Suprapubic skin (tissue), 4 donors: Measurements from ENCODE around the gene TEP1. TPM values are rescaled to one million over a fixed set of nuclear protein-coding genes. Genes with fewer than 3 reads are reported as not detected.

Source experiments
- DNase-seq, 2 donors: peaks; one replicate each; pipeline ENCODE4 v3.0.0-alpha.2; 2019; ENCODE audit warnings: low spot score in 2 of 2
- H3K27ac ChIP-seq: fragments of 200-600 bp; sonication (generic); one replicate; pipeline ENCODE4 v1.5.1; 2019
- H3K27me3 ChIP-seq: fragments of 200-600 bp; sonication (generic); one replicate; pipeline ENCODE4 v1.5.1; 2019
- H3K36me3 ChIP-seq: fragments of 200-600 bp; sonication (generic); one replicate; pipeline ENCODE4 v1.5.1; 2019
- H3K4me1 ChIP-seq: fragments of 200-600 bp; sonication (generic); one replicate; pipeline ENCODE4 v1.5.1; 2019
- H3K4me3 ChIP-seq: fragments of 200-600 bp; sonication (generic); one replicate; pipeline ENCODE4 v1.5.1; 2019; ENCODE audit warnings: mild to moderate bottlenecking
- H3K9me3 ChIP-seq: fragments of 200-600 bp; sonication (generic); one replicate; pipeline ENCODE4 v1.5.1; 2019
- EP300 ChIP-seq: sonication (generic); formaldehyde crosslinking; IDR thresholded peaks from one replicate; pipeline ENCODE4 v1.6.1; 2017; ENCODE audit warnings: antibody characterized with exemption
- POLR2A ChIP-seq, 2 donors: fragments of 450-650 bp; IDR thresholded peaks; one replicate each; pipeline ENCODE4 v1.6.1; 2017; ENCODE audit warnings: antibody characterized with exemption in 2 of 2, mild to moderate bottlenecking in 2 of 2, moderate library complexity in 2 of 2
- POLR2AphosphoS5 ChIP-seq, 3 donors: sonication (generic); formaldehyde crosslinking; IDR thresholded peaks; one replicate each; pipeline ENCODE4 v1.6.1; 2017; ENCODE audit warnings: antibody characterized with exemption in 3 of 3
- WGBS: methylation state at CpG from one replicate; pipeline ENCODE4 v1.1.5; 2018; 5-methylcytosine and 5-hydroxymethylcytosine counted together
- total RNA-seq, 4 donors: library from RNA; depleted of rRNA; stranded (reverse); fragments of >200 nt; gene quantifications; one replicate each; pipeline ENCODE4 v1.1.0, GENCODE V29; 2016
- TF ChIP-seq, protein P1 (sequence below), 2 donors: fragments of 200-600 bp in 1 of 2; fragments of 450-650 bp in 1 of 2; sonication (generic) in 1 of 2; IDR thresholded peaks; one replicate each; pipeline ENCODE4 v1.5.1; 2016 to 2019; ENCODE audit warnings: antibody characterized with exemption in 2 of 2, mild to moderate bottlenecking in 1 of 2, moderate library complexity in 1 of 2

TEP1 gene
- total RNA-seq, 4 donors from 2014 or later, result 16.3 to 34.0 (median 25.1) TPM

GRCh38 chr14:20441461-20441860 lies 28.2 kb upstream of the TEP1 start:
- DNase-seq, result no peak
- Histone ChIP-seq H3K9me3 (no peaks in the 10 kb centered on the region), H3K4me1 (peaks cover 2% of the 10 kb centered on the region), H3K27me3 (no peaks in the 10 kb centered on the region), H3K36me3 (peaks cover 14% of the 10 kb centered on the region), H3K4me3 (no peak overlapping the region), H3K27ac (no peak overlapping the region)
- WGBS, result 88% methylated on average over 2 of the region's 2 CpGs
- TF ChIP-seq, protein P1, sequence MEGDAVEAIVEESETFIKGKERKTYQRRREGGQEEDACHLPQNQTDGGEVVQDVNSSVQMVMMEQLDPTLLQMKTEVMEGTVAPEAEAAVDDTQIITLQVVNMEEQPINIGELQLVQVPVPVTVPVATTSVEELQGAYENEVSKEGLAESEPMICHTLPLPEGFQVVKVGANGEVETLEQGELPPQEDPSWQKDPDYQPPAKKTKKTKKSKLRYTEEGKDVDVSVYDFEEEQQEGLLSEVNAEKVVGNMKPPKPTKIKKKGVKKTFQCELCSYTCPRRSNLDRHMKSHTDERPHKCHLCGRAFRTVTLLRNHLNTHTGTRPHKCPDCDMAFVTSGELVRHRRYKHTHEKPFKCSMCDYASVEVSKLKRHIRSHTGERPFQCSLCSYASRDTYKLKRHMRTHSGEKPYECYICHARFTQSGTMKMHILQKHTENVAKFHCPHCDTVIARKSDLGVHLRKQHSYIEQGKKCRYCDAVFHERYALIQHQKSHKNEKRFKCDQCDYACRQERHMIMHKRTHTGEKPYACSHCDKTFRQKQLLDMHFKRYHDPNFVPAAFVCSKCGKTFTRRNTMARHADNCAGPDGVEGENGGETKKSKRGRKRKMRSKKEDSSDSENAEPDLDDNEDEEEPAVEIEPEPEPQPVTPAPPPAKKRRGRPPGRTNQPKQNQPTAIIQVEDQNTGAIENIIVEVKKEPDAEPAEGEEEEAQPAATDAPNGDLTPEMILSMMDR (IDR thresholded peaks at IDR 0.05), result no peak
- TF ChIP-seq EP300 (no peak), POLR2AphosphoS5 (IDR thresholded peaks at IDR 0.05) (no peak), POLR2A (IDR thresholded peaks at IDR 0.05) (no peak)

- Histone ChIP-seq H3K9me3 (no peaks in the 10 kb centered on the region), H3K4me3 (no peak overlapping the region), H3K27ac (no peak overlapping the region), H3K27me3 (peaks cover 6% of the 10 kb centered on the region), H3K36me3 (peaks cover 9% of the 10 kb centered on the region), H3K4me1 (peaks cover 2% of the 10 kb centered on the region)
- TF ChIP-seq, protein P1 (IDR thresholded peaks at IDR 0.05), result no peak
- 71% methylated on average over 5 of the region's 5 CpGs for WGBS
- DNase-seq, result no peak
These were observed 27.6 kb upstream of the TEP1 start for GRCh38 chr14:20440882-20441281.

DNA sequence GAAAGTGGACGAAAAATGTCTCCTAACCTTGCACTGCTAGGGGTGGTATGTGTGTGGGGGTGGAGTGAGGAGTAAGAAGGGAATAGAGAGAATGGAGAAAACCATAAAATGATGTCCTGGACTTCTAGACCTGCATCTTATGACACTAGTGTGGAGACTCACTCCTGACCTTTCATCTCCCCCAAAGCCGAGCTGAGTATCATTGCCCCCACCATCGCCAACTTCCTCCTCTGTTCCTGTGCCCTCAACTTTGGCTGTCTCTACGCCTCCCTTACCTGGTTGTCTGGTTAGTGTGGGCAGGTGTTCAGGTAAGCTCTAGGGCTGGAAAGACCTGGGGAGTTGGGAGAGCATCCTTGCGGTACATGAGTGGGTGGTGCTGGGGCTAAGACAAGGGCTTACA lies 27.2 kb upstream of the TEP1 start:
- TF ChIP-seq, protein P1 (IDR thresholded peaks at IDR 0.05), result no peak
- no peak for TF ChIP-seq EP300
- no peak for TF ChIP-seq POLR2AphosphoS5 (IDR thresholded peaks at IDR 0.05)
- no peak for TF ChIP-seq POLR2A (IDR thresholded peaks at IDR 0.05)
- no peak overlapping the region for H3K4me3 ChIP-seq
- 92% methylated on average over 5 of the region's 5 CpGs for WGBS
- H3K9me3 ChIP-seq, result no peaks in the 10 kb centered on the region
- H3K4me1 ChIP-seq, result peaks cover 4% of the 10 kb centered on the region
- H3K27me3 ChIP-seq, result peaks cover 7% of the 10 kb centered on the region
- H3K36me3 ChIP-seq, result peaks cover 4% of the 10 kb centered on the region
- no peak for DNase-seq
- H3K27ac ChIP-seq, result no peak overlapping the region

DNA sequence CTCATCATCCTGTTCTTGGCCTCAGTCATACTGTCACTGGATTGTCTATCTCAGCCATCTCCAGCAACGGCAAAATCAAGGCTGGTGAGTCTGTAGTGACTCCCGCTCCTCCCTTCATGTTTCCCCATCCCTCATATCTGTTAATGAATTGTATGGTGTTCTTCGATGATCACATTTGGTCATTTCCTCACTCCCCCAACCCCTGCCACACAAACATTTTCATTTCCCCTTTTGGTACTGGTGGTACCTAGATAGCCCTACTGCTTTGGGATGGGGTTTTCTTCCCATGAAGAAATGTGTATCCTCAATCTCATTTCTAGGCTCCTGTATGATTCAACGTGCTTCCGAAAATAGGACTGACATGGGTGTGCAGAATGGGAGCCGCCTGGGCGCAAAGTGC lies 25.4 kb upstream of the TEP1 start:
- Histone ChIP-seq H3K36me3 (no peaks in the 10 kb centered on the region), H3K27ac (no peak overlapping the region), H3K4me1 (peaks cover 9% of the 10 kb centered on the region), H3K9me3 (no peaks in the 10 kb centered on the region), H3K4me3 (no peak overlapping the region), H3K27me3 (peaks cover 11% of the 10 kb centered on the region)
- WGBS, result 88% methylated on average over 7 of the region's 7 CpGs
- TF ChIP-seq POLR2A (IDR thresholded peaks at IDR 0.05) (no peak), EP300 (no peak), POLR2AphosphoS5 (IDR thresholded peaks at IDR 0.05) (no peak)
- TF ChIP-seq, protein P1 (IDR thresholded peaks at IDR 0.05), result no peak
- no peak for DNase-seq

- no peaks in the 10 kb centered on the region for H3K9me3 ChIP-seq
- TF ChIP-seq POLR2A (IDR thresholded peaks at IDR 0.05) (no peak), EP300 (no peak), POLR2AphosphoS5 (IDR thresholded peaks at IDR 0.05) (no peak)
- TF ChIP-seq, protein P1 (IDR thresholded peaks at IDR 0.05), result no peak
- peaks cover 9% of the 10 kb centered on the region for H3K4me1 ChIP-seq
- H3K27ac ChIP-seq, result no peak overlapping the region
- no peak for DNase-seq
- no peaks in the 10 kb centered on the region for H3K36me3 ChIP-seq
- peaks cover 11% of the 10 kb centered on the region for H3K27me3 ChIP-seq
- 91% methylated on average over 4 of the region's 4 CpGs for WGBS
- H3K4me3 ChIP-seq, result no peak overlapping the region
These were observed 23.1 kb upstream of the TEP1 start for GRCh38 chr14:20436363-20436755.
